Endothelial cell of umbilical vein (primary cell): ENCODE results near the gene NEU3.

Experiments
- CTCF ChIP-seq, 2 donors: IDR thresholded peaks; 1 replicate in 1 of 2; 2 replicates in 1 of 2; pipeline ENCODE4 v1.5.1; 2011; ENCODE audit warnings: low read length in 2 of 2, mild to moderate bottlenecking in 2 of 2, moderate library complexity in 2 of 2, control low read depth in 1 of 2, inconsistent platforms in 1 of 2, low read depth in 1 of 2; ENCODE audit not compliant: insufficient read depth in 1 of 2; ENCODE audit errors: extremely low read depth in 1 of 2
- POLR2AphosphoS5 ChIP-seq: IDR thresholded peaks from 2 replicates; pipeline ENCODE4 v1.6.1; 2012; ENCODE audit warnings: low read depth, mild to moderate bottlenecking, control low read depth, low read length, moderate library complexity; ENCODE audit not compliant: insufficient read depth

DNA sequence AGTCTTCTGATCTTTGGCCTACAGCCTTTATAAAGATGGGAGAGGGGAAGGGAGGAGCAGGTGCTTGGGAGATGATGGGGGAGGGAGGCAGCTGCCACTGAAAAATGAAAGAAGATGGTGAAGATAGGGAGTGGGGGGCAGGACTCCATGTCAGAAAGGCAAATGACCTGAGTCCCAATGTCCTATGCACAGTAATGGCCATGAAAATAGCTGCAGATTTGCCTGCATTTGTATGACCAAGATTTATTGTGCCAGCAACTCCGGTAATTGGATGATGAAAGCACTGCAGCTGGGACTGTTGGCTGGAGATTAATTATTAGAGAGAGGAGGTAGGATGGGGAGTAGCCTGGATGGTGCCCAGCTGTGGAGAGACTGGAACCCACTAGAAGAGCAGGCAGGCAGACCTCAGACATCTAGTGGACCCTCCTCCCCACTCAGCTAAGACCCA is 36.1 kb downstream of the NEU3 start:
- TF ChIP-seq CTCF (IDR thresholded peaks at IDR 0.05; ENCODE audit: extremely low read depth in 1 of 2, insufficient read depth in 1 of 2, low read depth in 1 of 2, low read length in 2 of 2) (no peak), POLR2AphosphoS5 (no peak)
